COR-L47 (cell line): ENCODE measurements around the gene THOC7.
A peak's percentile ranks its signal among the peaks of the same experiment; 100 is the strongest.

Source experiments
- DNase-seq: peaks from one replicate; lab custom pipeline; 2025; lab: John Stamatoyannopoulos, UW

The THOC7 gene

GRCh38 chr3:63842127-63842526 is 21.5 kb downstream of the THOC7 start:
- DNase-seq, result no peak

GRCh38 chr3:63841704-63842103 is 21.9 kb downstream of the THOC7 start:
- no peak for DNase-seq

GRCh38 chr3:63832395-63832794 is 31.2 kb downstream of the THOC7 start:
- no peak for DNase-seq

GRCh38 chr3:63830526-63830925 is 33.1 kb downstream of the THOC7 start:
- DNase-seq, result no peak

- no peak for DNase-seq
These were observed 39.3 kb downstream of the THOC7 start for GRCh38 chr3:63824309-63824708.

- no peak for DNase-seq
These were observed 44.5 kb downstream of the THOC7 start, which contains the start of gene C3orf49 for GRCh38 chr3:63819151-63819398. Gene C3orf49, plus strand, starts transcription at chr3:63819299. Its CDS starts 173 bp downstream, at chr3:63819472.

- DNase-seq, result peak; percentile 14
These were observed 45.1 kb downstream of the THOC7 start for GRCh38 chr3:63818282-63819150.

- DNase-seq, result no peak
These were observed 46.4 kb downstream of the THOC7 start for GRCh38 chr3:63817225-63817624.

- no peak for DNase-seq
These were observed 49.4 kb downstream of the THOC7 start for GRCh38 chr3:63814237-63814636.

- DNase-seq, result no peak
These were observed 54.0 kb downstream of the THOC7 start for GRCh38 chr3:63809607-63810006.

GRCh38 chr3:63808633-63809032 is 55.0 kb downstream of the THOC7 start:
- no peak for DNase-seq

GRCh38 chr3:63807961-63808565 is 55.5 kb downstream of the THOC7 start:
- DNase-seq, result no peak

GRCh38 chr3:63803911-63804310 is 59.7 kb downstream of the THOC7 start:
- no peak for DNase-seq

GRCh38 chr3:63800097-63800496 is 63.5 kb downstream of the THOC7 start:
- DNase-seq, result no peak

GRCh38 chr3:63798949-63799348 is 64.7 kb downstream of the THOC7 start:
- no peak for DNase-seq

- no peak for DNase-seq
These were observed 65.1 kb downstream of the THOC7 start for GRCh38 chr3:63798544-63798943.

GRCh38 chr3:63795438-63795837 is 68.2 kb downstream of the THOC7 start:
- no peak for DNase-seq

- no peak for DNase-seq
These were observed 71.6 kb downstream of the THOC7 start for GRCh38 chr3:63791974-63792373.
